NCI-H2107 (cell line): Measurements from ENCODE around the gene RAB24.
"Not testable (repeated sequence)": the region's sequence is repeated elsewhere in the genome, so short reads cannot be mapped to it uniquely, and the experiment has no call there.

ENCODE experiments used
- DNase-seq: peaks from one replicate; lab custom pipeline; 2025; lab: John Stamatoyannopoulos, UW

RAB24 gene

GRCh38 chr5:177293819-177294581 lies 9.5 kb downstream of the RAB24 start:
- DNase-seq: no peak

- no peak for DNase-seq
Observed at GRCh38 chr5:177291735-177292134, 11.8 kb downstream of the RAB24 start.

- no peak for DNase-seq
Observed at GRCh38 chr5:177290816-177291596, 12.5 kb downstream of the RAB24 start.

- DNase-seq: no peak
Observed at GRCh38 chr5:177288191-177288590, 15.3 kb downstream of the RAB24 start.

GRCh38 chr5:177276886-177277285 lies 26.6 kb downstream of the RAB24 start:
- DNase-seq: no peak

- no peak for DNase-seq
Observed at GRCh38 chr5:177275883-177276282, 27.6 kb downstream of the RAB24 start.

GRCh38 chr5:177271113-177271512 lies 32.4 kb downstream of the RAB24 start:
- no peak for DNase-seq

GRCh38 chr5:177270653-177271052 lies 32.9 kb downstream of the RAB24 start:
- no peak for DNase-seq

GRCh38 chr5:177269976-177270375 lies 33.5 kb downstream of the RAB24 start:
- DNase-seq: no peak

- no peak for DNase-seq
Observed at GRCh38 chr5:177269232-177269895, 34.2 kb downstream of the RAB24 start.

- DNase-seq: no peak
Observed at GRCh38 chr5:177265395-177265794, 38.1 kb downstream of the RAB24 start.

GRCh38 chr5:177264178-177264577 lies 39.3 kb downstream of the RAB24 start:
- no peak for DNase-seq

- DNase-seq: no peak
Observed at GRCh38 chr5:177261510-177261909, 42.0 kb downstream of the RAB24 start.

GRCh38 chr5:177260961-177261360 lies 42.6 kb downstream of the RAB24 start:
- DNase-seq: no peak

- not testable (repeated sequence) for DNase-seq
Observed at GRCh38 chr5:177258711-177259110, 44.8 kb downstream of the RAB24 start.

GRCh38 chr5:177256296-177256695 lies 47.2 kb downstream of the RAB24 start:
- no peak for DNase-seq

- DNase-seq: no peak
Observed at GRCh38 chr5:177253252-177253651, 50.3 kb downstream of the RAB24 start.
